ENCODE data around the gene DHODH.

The DHODH gene

GRCh38 chr16:72042157-72042660, 33.7 kb downstream of the DHODH start:
- Histone ChIP-seq H3K4me3 (ENCODE audit: low read depth, low read length) (no peak overlapping the region), H3K27ac (ENCODE audit: extremely low read depth, low read depth, low read length) (no peak overlapping the region), H3K4me1 (ENCODE audit: control insufficient read depth, insufficient read depth, low read length) (no peaks in the 10 kb centered on the region), H3K36me3 (ENCODE audit: control insufficient read depth in 2 of 2, insufficient read depth in 1 of 2, low read length in 2 of 2) (no peaks in the 10 kb centered on the region), H3K9me3 (ENCODE audit: control insufficient read depth, insufficient read depth, low read depth, low read length) (no peaks in the 10 kb centered on the region)
- TF ChIP-seq ZSCAN30 (tag by site-specific recombination; IDR thresholded peaks at IDR 0.05) (no peak), ZNF148 (tag by site-specific recombination; IDR thresholded peaks at IDR 0.05; ENCODE audit: borderline replicate concordance) (no peak), PRDM2 (tag by site-specific recombination; IDR thresholded peaks at IDR 0.05; ENCODE audit: borderline replicate concordance) (no peak), ZNF664 (tag by site-specific recombination; IDR thresholded peaks at IDR 0.05) (no peak), KLF8 (tag by site-specific recombination; IDR thresholded peaks at IDR 0.05) (no peak), ZFP69B (tag by site-specific recombination; IDR thresholded peaks at IDR 0.05) (no peak), SP7 (tag by site-specific recombination; IDR thresholded peaks at IDR 0.05) (no peak), ZNF624 (tag by site-specific recombination; IDR thresholded peaks at IDR 0.05) (no peak), TSHZ1 (tag by site-specific recombination; IDR thresholded peaks at IDR 0.05; ENCODE audit: borderline replicate concordance) (no peak), ZNF596 (tag by site-specific recombination; IDR thresholded peaks at IDR 0.05) (no peak), ZNF146 (tag by site-specific recombination; IDR thresholded peaks at IDR 0.05) (no peak), ZNF629 (tag by site-specific recombination; IDR thresholded peaks at IDR 0.05) (no peak), ZIC2 (tag by site-specific recombination; IDR thresholded peaks at IDR 0.05) (no peak), ZNF670 (tag by site-specific recombination; IDR thresholded peaks at IDR 0.05; ENCODE audit: low read depth) (no peak)
- TF ChIP-seq, protein P1, sequence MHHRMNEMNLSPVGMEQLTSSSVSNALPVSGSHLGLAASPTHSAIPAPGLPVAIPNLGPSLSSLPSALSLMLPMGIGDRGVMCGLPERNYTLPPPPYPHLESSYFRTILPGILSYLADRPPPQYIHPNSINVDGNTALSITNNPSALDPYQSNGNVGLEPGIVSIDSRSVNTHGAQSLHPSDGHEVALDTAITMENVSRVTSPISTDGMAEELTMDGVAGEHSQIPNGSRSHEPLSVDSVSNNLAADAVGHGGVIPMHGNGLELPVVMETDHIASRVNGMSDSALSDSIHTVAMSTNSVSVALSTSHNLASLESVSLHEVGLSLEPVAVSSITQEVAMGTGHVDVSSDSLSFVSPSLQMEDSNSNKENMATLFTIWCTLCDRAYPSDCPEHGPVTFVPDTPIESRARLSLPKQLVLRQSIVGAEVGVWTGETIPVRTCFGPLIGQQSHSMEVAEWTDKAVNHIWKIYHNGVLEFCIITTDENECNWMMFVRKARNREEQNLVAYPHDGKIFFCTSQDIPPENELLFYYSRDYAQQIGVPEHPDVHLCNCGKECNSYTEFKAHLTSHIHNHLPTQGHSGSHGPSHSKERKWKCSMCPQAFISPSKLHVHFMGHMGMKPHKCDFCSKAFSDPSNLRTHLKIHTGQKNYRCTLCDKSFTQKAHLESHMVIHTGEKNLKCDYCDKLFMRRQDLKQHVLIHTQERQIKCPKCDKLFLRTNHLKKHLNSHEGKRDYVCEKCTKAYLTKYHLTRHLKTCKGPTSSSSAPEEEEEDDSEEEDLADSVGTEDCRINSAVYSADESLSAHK (tag by site-specific recombination; IDR thresholded peaks at IDR 0.05) = no peak
- TF ChIP-seq, protein P2, sequence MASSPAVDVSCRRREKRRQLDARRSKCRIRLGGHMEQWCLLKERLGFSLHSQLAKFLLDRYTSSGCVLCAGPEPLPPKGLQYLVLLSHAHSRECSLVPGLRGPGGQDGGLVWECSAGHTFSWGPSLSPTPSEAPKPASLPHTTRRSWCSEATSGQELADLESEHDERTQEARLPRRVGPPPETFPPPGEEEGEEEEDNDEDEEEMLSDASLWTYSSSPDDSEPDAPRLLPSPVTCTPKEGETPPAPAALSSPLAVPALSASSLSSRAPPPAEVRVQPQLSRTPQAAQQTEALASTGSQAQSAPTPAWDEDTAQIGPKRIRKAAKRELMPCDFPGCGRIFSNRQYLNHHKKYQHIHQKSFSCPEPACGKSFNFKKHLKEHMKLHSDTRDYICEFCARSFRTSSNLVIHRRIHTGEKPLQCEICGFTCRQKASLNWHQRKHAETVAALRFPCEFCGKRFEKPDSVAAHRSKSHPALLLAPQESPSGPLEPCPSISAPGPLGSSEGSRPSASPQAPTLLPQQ (tag by site-specific recombination; IDR thresholded peaks at IDR 0.05) = no peak
- TF ChIP-seq, protein P3, sequence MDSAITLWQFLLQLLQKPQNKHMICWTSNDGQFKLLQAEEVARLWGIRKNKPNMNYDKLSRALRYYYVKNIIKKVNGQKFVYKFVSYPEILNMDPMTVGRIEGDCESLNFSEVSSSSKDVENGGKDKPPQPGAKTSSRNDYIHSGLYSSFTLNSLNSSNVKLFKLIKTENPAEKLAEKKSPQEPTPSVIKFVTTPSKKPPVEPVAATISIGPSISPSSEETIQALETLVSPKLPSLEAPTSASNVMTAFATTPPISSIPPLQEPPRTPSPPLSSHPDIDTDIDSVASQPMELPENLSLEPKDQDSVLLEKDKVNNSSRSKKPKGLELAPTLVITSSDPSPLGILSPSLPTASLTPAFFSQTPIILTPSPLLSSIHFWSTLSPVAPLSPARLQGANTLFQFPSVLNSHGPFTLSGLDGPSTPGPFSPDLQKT (IDR thresholded peaks at IDR 0.05; ENCODE audit: borderline replicate concordance, low read depth, low read length) = no peak
- ChIA-PET POLR2A (no interaction called here), CTCF (no interaction called here)
